Measurements from ENCODE around the gene ADI1.
"Not testable (repeated sequence)": the region's sequence is repeated elsewhere in the genome, so short reads cannot be mapped to it uniquely, and the experiment has no call there.

Gene ADI1

GRCh38 chr2:3449936-3450335 is 69.4 kb downstream of the ADI1 start:
- Histone ChIP-seq H3K27me3 (ENCODE audit: insufficient read depth, low read depth) (no peaks in the 10 kb centered on the region), H3K4me1 (ENCODE audit: low read depth, poor library complexity, severe bottlenecking) (no peaks in the 10 kb centered on the region), H2AFZ (ENCODE audit: low read depth) (no peak overlapping the region), H3K4me3 (IDR thresholded peaks at IDR 0.05; ENCODE audit: insufficient read depth, low read depth, low read length) (no peak overlapping the region), H3K4me2 (no peak overlapping the region), H3K27ac (no peak overlapping the region), H3K9ac (no peak overlapping the region), H4K20me1 (ENCODE audit: insufficient read depth) (no peaks in the 10 kb centered on the region), H3K36me3 (ENCODE audit: insufficient read depth) (no peaks in the 10 kb centered on the region), H3K79me2 (ENCODE audit: insufficient read depth, low read depth) (no peaks in the 10 kb centered on the region)
- no peak for TF ChIP-seq CTCF (conservative IDR thresholded peaks at IDR 0.05; ENCODE audit: low read depth, low read length)

GRCh38 chr2:3449086-3449485 is 70.2 kb downstream of the ADI1 start:
- no peaks in the 10 kb centered on the region for H3K27me3 ChIP-seq (ENCODE audit: insufficient read depth, low read depth)
- no peak overlapping the region for H3K27ac ChIP-seq
- H2AFZ ChIP-seq (ENCODE audit: low read depth): no peak overlapping the region
- no peaks in the 10 kb centered on the region for H3K36me3 ChIP-seq (ENCODE audit: insufficient read depth)
- H3K4me1 ChIP-seq (ENCODE audit: low read depth, poor library complexity, severe bottlenecking): no peaks in the 10 kb centered on the region
- no peak overlapping the region for H3K9ac ChIP-seq
- no peaks in the 10 kb centered on the region for H4K20me1 ChIP-seq (ENCODE audit: insufficient read depth)
- H3K4me3 ChIP-seq (IDR thresholded peaks at IDR 0.05; ENCODE audit: insufficient read depth, low read depth, low read length): no peak overlapping the region
- H3K4me2 ChIP-seq: no peak overlapping the region
- no peak for TF ChIP-seq CTCF (conservative IDR thresholded peaks at IDR 0.05; ENCODE audit: low read depth, low read length)
- H3K79me2 ChIP-seq (ENCODE audit: insufficient read depth, low read depth): no peaks in the 10 kb centered on the region

GRCh38 chr2:3448441-3448911 is 70.9 kb downstream of the ADI1 start:
- H3K27me3 ChIP-seq (ENCODE audit: insufficient read depth, low read depth); H3K4me2 ChIP-seq; H3K9ac ChIP-seq; H3K36me3 ChIP-seq (ENCODE audit: insufficient read depth); H3K79me2 ChIP-seq (ENCODE audit: insufficient read depth, low read depth); H3K4me3 ChIP-seq (IDR thresholded peaks at IDR 0.05; ENCODE audit: insufficient read depth, low read depth, low read length); H3K4me1 ChIP-seq (ENCODE audit: low read depth, poor library complexity, severe bottlenecking); H2AFZ ChIP-seq (ENCODE audit: low read depth); H4K20me1 ChIP-seq (ENCODE audit: insufficient read depth); H3K27ac ChIP-seq: not testable (repeated sequence)

- no peak overlapping the region for H2AFZ ChIP-seq (ENCODE audit: low read depth)
- no peak for TF ChIP-seq CTCF (conservative IDR thresholded peaks at IDR 0.05; ENCODE audit: low read depth, low read length)
- no peaks in the 10 kb centered on the region for H4K20me1 ChIP-seq (ENCODE audit: insufficient read depth)
- no peak overlapping the region for H3K9ac ChIP-seq
- H3K4me3 ChIP-seq (IDR thresholded peaks at IDR 0.05; ENCODE audit: insufficient read depth, low read depth, low read length): no peak overlapping the region
- no peaks in the 10 kb centered on the region for H3K27me3 ChIP-seq (ENCODE audit: insufficient read depth, low read depth)
- H3K4me2 ChIP-seq: no peak overlapping the region
- H3K27ac ChIP-seq: no peak overlapping the region
- H3K36me3 ChIP-seq (ENCODE audit: insufficient read depth): no peaks in the 10 kb centered on the region
- H3K4me1 ChIP-seq (ENCODE audit: low read depth, poor library complexity, severe bottlenecking): no peaks in the 10 kb centered on the region
- no peaks in the 10 kb centered on the region for H3K79me2 ChIP-seq (ENCODE audit: insufficient read depth, low read depth)
Measured at GRCh38 chr2:3447789-3448317, 71.5 kb downstream of the ADI1 start.

All from KMS-11 (cell line).